HL-60/S4 (cell line): ENCODE measurements around the gene CAPZB.

Experiments used
- in situ Hi-C: fragments of 300-500 bp; cut with MboI; formaldehyde crosslinking; loops from 2 replicates; pipeline ENCODE4 v1.14.3; 2022; ENCODE audit warnings: low sequenced_read_pairs

Gene CAPZB

DNA sequence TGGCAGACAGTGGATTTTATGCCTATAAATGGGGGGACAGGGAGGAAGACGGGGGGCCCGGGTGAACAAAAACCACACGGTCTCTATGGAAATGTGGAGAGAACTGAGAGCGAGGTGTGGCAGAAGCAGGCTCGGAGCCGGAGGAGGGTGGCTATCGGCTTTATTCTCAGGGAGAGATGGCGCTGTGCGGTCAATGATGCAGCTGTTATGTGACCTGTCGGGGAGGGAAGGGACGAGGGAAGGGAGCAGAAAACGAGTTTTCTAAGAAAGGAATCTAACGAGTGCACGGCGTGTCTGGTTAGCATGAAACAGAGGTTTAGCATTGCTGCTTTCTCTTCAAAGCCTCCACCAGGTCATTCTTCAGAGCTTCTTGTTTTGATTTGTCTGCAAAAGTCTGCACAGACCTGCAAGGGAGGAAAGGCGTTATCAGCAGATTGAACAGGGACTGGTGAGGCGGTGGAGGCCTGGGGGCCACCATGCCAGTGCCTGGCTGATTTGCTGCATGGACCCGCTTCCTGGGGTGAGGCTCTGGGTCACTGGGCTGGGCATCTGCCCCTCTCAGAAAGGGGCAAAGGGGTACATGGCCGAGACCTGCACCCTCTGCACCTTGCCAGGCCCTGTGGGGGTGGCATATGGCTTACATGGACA lies 146.0 kb downstream of the CAPZB start:
- in situ Hi-C loops = no loop called here

DNA sequence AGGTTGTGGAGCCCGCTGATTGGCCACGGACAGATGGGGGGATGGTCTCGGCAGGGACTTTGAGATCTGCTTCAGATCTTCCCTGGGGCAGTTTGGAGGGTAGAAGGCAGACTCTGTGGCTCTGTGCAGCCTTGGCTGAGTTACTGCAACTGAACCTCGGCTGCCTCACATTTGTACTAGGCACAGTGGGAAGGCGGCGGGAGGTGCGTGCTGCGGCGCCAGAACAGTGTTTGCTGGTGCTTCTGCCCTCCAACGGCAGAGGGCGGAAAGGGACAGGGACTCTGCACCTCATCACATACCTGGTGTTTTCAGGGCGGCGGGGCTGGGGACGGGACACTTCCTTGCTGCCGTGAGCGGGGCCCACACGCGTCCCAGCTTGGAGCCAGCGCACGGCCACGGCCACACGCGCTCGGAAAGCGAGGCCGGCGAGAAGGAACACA lies 147.0 kb downstream of the CAPZB start:
- in situ Hi-C loops = no loop called here

DNA sequence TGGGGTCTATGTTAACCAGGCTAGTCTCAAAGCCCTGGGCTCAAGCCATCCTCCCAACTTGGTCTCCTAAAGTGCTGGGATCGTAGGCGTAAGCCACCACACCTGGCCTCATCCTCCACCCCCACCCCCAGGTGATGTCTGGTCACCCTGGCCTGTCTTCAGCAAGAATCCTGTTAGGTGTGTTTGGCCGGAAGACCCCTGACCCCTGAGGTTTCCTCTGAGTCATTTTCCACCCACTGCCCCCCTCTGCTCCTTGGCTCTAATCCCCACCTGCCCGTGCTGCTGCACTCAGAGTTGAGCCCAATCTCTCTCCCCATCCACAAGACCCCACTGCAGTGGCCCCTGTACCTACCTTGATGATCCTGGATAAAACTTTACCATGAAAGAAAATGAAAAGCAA lies 148.1 kb downstream of the CAPZB start:
- in situ Hi-C loops = no loop called here

- in situ Hi-C loops = no loop called here
Measured at GRCh38 chr1:19336543-19336942, 148.8 kb downstream of the CAPZB start.

- in situ Hi-C loops = no loop called here
Measured at GRCh38 chr1:19333587-19334354, 151.6 kb downstream of the CAPZB start.

GRCh38 chr1:19332832-19333231 lies 152.5 kb downstream of the CAPZB start:
- in situ Hi-C loops = no loop called here

DNA sequence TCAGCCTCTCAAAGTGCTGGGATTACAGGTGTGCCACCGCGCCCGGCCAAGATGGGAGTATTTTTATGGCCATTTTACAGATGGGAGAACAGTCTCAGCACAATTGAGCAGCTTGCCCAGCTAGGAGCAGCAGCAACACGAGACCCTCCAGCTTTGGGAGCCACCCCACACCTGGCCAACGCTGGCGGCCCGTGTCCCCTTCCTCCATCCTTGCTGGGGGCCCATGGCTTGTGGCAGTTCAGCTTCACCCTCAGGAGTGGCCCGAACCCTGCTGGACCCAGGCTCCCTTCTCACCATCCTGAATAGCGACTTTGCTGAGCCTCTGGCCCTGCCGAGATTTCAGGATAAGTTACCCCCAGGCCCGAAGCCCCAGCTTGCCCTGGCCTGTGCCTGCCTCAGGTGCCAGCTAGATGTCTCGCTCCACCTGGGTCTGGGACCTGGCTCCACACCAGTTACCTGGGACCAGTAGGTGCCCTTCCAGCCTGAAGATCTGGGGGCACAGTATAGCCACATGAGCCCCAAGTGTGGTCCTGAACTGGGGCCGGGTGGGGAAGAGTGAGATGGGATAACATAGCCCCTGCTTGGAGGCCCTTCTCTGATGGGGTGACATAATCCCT lies 154.0 kb downstream of the CAPZB start:
- in situ Hi-C loops = no loop called here

DNA sequence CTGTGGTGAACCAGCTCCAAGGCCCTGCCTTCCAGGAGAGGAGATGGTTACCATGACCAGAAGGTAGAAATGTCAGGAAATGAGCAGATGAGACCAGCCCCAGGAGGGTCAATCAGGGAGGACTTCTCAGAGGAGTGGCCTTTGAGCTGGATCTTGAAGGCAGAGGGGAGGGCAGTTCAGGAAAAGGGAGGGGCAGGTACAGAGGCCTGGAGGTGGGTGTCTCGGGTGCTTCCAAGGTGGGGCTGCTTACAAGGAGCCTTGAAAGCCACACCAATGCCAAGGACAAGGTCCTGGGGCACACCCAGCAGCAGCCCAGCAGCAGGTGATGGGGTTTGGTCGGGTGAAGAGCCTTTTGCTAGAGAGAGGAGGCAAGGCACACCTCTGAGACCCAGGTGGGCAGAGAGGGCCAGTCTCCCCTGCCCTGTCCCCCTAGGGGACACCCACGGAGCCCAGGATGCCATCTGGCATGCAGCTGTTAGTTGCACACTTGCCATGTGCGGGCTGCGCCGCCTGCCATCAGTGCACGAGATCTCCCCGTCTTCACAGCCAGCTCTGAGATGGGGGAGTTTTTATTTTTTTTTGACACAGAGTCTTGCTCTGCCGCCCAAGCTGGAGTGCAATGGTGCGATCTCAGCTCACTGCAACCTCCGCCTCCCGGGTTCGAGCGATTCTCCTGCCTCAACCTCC lies 154.7 kb downstream of the CAPZB start:
- in situ Hi-C loops = no loop called here

- in situ Hi-C loops = no loop called here
Measured at GRCh38 chr1:19329611-19330010, 155.7 kb downstream of the CAPZB start.

DNA sequence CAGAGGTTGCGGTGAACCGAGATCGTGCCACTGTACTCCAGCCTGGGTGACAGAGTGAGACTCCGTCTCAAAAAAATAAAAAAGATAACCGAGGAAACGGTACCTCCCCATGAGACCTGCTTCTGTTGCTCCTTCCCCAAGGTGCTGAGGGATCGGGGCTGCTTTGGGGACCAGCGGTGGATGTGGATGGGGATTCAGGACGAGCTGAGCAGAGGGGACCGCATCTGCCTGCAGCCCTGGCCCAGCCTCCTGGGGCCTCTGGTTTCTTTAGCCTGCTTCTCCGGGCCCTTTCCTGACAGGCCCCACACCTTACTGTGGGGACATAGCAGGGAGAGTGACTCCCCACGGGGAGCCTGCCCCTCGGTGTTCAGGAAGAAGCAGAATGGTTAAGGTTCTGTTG lies 156.2 kb downstream of the CAPZB start:
- in situ Hi-C loops = no loop called here

- in situ Hi-C loops = no loop called here
Measured at GRCh38 chr1:19328486-19328885, 156.9 kb downstream of the CAPZB start.

GRCh38 chr1:19327736-19328135 lies 157.6 kb downstream of the CAPZB start:
- in situ Hi-C loops = no loop called here

DNA sequence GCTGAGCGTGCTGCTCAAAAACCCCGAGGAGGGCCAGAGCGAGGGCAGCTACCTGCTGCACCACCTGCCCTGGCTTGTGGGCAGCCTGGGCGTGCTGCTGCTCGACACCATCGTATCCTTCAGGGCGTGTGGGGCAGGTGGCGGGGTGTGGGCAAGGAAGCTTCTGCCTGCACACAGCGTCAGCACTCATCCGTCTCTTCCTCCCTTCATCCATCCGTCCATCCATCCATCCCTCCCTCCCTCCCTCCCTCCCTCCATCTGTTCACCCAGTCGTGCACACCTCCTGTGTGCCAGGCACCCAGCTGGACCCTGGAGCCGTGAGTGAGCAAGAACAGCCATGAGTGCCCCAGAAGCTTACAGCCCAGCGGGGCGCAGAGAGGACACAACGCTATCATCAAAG lies 158.0 kb downstream of the CAPZB start:
- in situ Hi-C loops = no loop called here

GRCh38 chr1:19326748-19327065 lies 158.6 kb downstream of the CAPZB start:
- in situ Hi-C loops = no loop called here

DNA sequence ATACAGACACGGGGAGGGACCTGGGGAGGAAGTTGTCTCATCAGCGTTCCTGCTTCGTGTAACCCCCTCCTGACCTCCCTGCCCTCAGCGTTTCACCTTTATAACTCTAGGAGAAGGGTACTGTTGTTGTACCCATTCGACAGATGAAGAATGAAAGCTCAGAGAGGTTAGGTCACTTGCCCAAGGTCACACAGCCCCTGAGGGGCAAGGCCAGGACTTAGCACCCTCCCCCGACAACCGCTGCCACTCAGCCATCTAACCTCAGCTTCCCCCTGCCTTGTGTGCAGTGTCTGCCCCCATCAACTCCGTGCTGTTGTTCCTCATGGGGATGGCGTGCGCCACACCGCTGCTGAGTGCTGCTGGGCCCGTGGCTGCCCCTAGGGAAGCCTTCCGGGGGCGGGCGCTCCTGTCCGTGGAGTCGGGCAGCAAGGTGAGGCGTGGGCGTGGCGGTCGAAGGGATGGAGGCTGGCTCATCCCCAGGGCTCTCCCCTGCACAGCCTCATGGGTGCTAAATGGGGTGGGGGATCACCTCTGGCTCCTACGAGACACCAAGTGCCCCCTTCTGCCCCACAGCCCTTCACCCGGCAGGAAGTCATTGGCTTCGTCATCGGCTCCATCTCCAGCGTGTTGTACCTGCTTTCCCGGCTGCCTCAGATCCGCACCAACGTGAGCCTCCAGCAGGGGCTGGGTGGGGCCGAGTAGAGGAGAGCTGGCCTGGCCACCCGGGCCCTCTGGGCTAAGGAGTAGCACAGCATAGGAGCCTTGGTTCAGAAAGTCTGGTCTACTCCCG lies 159.2 kb downstream of the CAPZB start:
- in situ Hi-C loops = no loop called here

DNA sequence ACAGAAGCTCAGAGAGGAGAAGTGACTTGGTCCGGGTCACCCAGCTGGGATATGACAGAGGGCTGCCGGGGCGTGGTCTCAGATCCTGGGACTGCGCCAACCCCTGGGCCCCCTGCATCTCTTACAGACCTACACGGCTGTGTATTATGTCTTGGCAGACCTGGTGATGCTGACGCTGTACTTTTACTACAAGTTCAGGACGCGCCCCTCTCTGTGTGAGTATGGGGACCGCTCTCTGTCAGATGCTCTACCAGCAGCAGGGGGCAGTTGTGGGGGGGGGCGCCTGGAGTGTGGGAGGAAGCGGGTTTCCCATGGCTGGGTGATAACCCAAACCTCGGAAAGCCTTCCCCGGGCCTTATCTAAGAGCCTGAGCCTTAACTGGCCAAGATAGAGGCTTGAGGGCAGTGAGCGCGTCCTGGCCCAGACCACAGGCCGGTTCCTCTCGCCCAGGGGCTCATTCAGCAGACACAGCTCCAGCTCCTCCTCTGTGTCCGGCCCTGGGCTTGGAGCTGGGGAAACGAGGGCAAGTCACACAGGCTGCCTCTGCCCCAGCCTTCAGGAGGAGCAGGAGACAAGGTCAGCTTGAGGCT lies 159.9 kb downstream of the CAPZB start:
- in situ Hi-C loops = no loop called here

DNA sequence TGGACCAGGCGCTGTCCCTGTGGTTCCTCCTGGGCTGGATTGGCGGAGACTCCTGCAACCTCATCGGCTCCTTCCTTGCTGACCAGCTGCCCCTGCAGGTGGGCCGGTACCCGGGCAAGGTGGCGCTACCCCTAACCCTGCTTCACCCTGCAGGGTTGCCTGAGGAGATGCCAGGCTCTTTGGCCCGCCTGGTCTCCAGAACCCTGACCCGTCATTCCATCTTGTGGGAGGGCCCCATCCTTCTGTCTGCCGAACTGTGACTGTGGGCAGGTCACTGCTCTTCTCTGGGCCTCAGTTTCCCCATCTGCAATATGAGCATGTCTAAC lies 160.7 kb downstream of the CAPZB start:
- in situ Hi-C loops = no loop called here

DNA sequence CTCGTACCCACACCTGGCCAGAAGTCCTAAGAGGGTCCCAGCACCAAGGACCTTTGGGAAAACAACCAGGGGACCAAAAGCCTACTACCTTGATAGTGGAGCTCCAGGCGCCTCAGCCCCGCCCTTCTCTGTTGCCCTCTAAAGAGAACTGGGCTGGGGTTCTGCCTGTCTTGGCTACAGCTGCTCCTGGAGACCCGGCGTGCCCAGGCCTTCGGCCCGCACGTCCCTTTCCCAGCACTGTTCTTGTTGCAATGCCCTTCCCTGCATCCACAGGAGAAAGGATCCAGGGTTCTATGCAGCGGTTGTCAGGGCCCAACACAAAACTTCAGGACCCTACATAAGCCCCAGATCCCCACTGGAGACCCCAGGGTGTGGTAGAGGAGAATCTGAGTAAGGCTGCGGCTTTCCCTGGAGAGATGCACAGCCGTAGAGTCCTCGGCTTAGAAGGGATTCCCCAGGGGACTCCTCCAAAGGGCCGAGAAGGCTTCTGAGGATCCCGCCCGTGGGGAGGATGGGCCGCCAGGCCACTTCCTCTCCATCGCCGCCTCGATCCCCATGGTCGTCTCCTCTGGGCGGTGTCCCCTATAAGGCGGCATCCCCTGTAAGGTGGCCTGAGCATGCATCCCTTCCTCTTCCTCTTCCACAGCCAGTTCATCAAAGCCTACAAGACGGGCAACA lies 161.2 kb downstream of the CAPZB start:
- in situ Hi-C loops = no loop called here

- in situ Hi-C loops = no loop called here
Measured at GRCh38 chr1:19322481-19322880, 162.9 kb downstream of the CAPZB start.

DNA sequence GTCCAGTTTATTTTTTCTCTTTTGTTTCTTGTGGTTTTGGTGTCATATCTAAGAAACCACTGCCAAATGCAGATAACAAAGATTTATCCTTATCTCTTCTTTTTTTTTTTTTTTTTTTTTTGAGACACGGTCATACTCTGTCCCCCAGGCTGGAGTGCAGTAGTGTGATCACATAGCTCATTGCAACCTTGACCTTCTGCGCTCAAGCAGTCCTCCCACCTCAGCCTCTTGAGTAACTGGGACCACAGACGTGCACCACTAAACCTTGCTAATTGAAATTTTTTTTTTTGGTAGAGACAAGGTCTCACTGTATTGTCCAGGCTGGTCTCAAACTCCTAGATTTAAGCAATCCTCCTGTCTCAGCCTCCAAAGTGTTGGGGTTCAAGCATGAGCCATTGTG lies 164.3 kb downstream of the CAPZB start:
- in situ Hi-C loops = no loop called here
